Measurements from ENCODE around the gene ESYT1.

ESYT1 gene

DNA sequence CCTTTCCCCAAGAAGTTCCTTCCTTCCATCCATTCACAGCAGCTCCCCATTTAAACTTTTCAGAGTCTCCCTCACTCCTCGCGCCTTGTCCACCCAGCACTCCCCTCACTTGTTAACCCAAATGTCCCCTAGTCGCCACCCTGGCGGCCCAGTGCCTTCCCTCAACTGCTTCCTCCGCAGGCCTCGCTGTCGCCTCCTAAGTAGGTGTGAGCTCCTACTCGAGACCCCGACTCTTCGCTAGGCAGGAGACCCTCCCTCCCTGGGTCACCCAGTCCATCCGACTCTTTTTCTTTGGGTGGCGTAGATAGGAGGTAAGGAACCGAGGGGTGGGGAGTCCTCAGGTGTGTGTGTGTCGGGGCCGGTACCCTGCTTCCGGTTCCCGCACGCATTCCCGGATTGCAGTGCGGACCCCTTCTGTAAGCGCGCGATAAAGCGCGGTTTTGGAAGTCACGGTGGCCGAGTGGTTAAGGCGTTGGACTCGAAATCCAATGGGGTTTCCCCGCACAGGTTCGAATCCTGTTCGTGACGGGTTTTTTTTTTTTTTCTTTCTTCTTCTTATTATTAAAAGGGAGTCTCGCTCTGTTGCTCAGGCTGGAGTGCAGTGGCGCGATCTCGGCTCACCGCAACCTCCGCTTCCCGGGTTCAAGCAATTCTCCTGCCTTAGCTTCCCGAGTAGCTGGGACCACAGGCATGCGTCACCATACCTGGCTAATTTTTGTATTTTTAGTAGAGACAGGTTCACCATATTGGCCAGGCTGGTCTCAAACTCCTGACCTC is 62.0 kb downstream of the ESYT1 start:
- DNase-seq = peak; percentile 65

DNA sequence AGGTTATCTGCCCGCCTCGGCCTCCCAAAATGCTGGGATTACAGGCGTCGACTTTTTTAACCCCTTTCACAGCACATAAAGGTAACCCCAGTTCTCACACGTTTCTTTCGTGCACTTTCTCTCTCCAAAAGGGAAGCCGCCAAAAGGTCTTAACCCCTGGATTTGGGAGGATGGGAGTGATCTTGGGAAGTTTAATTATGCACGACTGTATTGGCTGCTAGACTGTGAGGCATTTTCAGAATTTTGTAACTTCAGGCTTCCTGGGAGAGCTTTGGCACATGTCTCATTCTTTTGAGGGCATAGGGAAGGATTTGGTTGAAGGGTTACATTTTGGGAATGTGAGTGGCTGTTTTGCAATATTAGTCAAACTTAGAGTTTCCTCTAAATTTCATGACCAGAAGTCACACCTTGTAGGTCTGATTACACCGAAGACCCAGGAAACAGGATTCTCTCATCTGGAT is 62.7 kb downstream of the ESYT1 start:
- no peak for DNase-seq

- no peak for DNase-seq
Measured at GRCh38 chr12:56192582-56192981, 64.5 kb downstream of the ESYT1 start.

GRCh38 chr12:56193025-56193578 is 65.0 kb downstream of the ESYT1 start:
- DNase-seq = peak; percentile 80
